ENCODE results near the gene FAM13C. TPM values are rescaled to one million over a fixed set of nuclear protein-coding genes. Genes with fewer than 3 reads are reported as not detected.

FAM13C gene
- total RNA-seq, 1 donor from 2014 or later, result 11.8 TPM

DNA sequence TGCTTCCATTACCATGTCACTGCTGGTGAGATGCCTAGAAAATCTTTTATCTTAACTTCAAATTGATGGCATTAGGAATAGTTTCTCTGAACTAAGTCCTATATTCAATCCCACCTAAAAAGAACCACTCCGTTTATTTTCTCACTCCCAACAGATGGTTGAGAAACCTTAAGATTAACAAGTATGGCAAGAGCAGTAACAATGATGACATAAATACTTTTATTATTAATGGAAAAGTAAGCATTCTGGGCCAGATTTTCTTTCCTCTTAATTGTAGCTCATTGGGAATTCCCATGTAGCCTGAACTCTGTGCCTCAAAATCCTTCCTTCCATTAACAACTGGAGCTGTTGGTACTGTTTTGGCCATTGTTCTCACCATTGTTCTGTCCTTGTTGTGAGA, 21.1 kb upstream of the FAM13C start:
- Histone ChIP-seq H3K27me3 (no peaks in the 10 kb centered on the region), H3K36me3 (no peaks in the 10 kb centered on the region), H3K4me1 (no peaks in the 10 kb centered on the region), H3K4me3 (no peak overlapping the region), H3K27ac (peak overlapping the region; percentile 61), H3K9me3 (no peaks in the 10 kb centered on the region)
- DNase-seq, result no peak
- intact Hi-C loops (cut with DNase I), result no loop called here
- TF ChIP-seq, protein P1, sequence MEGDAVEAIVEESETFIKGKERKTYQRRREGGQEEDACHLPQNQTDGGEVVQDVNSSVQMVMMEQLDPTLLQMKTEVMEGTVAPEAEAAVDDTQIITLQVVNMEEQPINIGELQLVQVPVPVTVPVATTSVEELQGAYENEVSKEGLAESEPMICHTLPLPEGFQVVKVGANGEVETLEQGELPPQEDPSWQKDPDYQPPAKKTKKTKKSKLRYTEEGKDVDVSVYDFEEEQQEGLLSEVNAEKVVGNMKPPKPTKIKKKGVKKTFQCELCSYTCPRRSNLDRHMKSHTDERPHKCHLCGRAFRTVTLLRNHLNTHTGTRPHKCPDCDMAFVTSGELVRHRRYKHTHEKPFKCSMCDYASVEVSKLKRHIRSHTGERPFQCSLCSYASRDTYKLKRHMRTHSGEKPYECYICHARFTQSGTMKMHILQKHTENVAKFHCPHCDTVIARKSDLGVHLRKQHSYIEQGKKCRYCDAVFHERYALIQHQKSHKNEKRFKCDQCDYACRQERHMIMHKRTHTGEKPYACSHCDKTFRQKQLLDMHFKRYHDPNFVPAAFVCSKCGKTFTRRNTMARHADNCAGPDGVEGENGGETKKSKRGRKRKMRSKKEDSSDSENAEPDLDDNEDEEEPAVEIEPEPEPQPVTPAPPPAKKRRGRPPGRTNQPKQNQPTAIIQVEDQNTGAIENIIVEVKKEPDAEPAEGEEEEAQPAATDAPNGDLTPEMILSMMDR (IDR thresholded peaks at IDR 0.05), result no peak
- ATAC-seq, result no peak

DNA sequence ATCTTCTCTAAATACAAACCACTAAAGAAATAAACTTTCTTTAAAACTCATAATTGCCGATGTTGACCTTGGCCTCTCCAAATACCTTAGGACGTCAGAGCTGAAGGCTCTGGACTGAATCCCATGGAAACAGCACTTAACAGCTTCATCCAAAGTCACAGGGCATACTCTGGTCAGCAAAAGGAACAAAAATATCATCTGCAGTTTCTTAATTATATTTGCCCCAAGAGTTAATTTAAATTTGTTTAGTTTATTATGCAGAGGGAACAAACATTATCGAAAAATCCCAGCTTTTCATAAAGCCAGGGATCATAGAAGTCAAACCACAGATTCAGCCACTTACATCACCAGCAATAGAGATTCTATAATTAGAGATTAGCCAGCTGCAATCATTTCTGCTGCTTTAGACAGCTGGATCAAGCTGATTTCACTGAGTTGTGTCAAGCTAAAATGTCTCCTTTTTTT, 20.5 kb upstream of the FAM13C start:
- no peak overlapping the region for H3K4me3 ChIP-seq
- H3K9me3 ChIP-seq, result no peaks in the 10 kb centered on the region
- TF ChIP-seq, protein P1 (IDR thresholded peaks at IDR 0.05), result no peak
- H3K4me1 ChIP-seq, result no peaks in the 10 kb centered on the region
- H3K27ac ChIP-seq, result peak overlapping the region; percentile 61
- ATAC-seq (no peak), DNase-seq (no peak)
- H3K27me3 ChIP-seq, result no peaks in the 10 kb centered on the region
- intact Hi-C loops (cut with DNase I), result no loop called here
- H3K36me3 ChIP-seq, result no peaks in the 10 kb centered on the region

DNA sequence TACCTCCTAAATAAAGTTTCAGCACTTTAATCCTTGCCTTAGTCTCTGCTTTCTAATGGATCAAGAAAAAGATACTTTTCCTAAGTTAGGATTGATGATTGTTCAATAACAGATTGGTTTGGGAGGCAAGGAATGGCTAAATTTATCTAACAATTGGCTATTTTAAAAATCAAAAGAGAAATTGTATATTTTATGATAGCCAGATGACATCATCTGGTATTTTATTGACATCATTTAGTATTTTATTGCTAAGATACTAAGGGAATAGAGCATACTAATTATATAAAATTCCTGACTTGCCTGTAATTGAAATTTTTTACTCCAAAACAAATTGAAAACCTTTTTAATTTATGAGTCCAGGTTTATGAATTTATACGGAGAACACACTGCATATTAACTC, 19.3 kb upstream of the FAM13C start:
- Histone ChIP-seq H3K9me3 (no peaks in the 10 kb centered on the region), H3K27me3 (no peaks in the 10 kb centered on the region), H3K27ac (no peak overlapping the region), H3K4me1 (no peaks in the 10 kb centered on the region), H3K36me3 (no peaks in the 10 kb centered on the region), H3K4me3 (no peak overlapping the region)
- no peak for ATAC-seq
- intact Hi-C loops (cut with DNase I), result no loop called here
- TF ChIP-seq, protein P1 (IDR thresholded peaks at IDR 0.05), result no peak
- DNase-seq, result no peak

DNA sequence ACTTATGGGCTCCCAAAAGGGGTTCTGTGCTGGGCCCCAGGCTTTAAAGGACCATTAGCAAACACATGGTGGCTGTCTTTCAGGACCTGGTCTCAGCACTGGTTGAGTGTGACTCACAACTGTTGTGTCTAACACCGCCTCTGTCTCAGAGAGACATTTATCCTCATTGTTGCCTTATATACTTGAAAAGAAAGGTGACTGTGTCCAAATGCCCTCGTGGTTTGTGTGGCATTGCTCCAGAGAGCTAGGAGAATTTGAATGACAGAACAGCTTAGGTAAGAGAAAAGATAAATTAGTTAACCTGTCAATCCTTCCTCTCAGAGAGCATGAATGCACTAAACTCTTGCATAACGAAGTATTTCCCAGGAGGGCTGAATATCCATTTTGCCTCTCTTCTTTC, 14.5 kb upstream of the FAM13C start:
- Histone ChIP-seq H3K27ac (no peak overlapping the region), H3K4me1 (no peaks in the 10 kb centered on the region), H3K36me3 (no peaks in the 10 kb centered on the region), H3K27me3 (no peaks in the 10 kb centered on the region), H3K4me3 (no peak overlapping the region), H3K9me3 (no peaks in the 10 kb centered on the region)
- DNase-seq (no peak), ATAC-seq (no peak)
- TF ChIP-seq, protein P1 (IDR thresholded peaks at IDR 0.05), result no peak
- intact Hi-C loops (cut with DNase I), result no loop called here

DNA sequence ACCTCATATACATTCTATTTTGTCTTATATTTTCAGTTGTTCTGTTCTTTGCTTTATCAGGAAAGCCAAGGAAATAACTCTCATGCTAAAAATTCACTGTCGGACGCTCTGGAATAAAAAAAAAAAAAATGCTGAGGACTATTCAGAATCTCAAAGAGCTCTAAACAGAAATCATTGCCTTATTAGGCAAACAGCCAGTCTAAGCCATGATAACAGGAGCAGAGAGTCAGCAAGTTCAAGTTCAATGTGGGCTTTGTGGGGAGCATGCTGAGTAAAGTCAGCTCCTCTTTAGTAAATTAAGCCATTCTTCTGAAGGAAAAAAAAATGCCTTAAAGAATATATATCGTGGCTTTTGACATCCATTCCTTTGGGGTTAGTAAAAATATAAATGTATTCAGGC, 13.6 kb upstream of the FAM13C start:
- Histone ChIP-seq H3K27ac (no peak overlapping the region), H3K4me1 (no peaks in the 10 kb centered on the region), H3K27me3 (no peaks in the 10 kb centered on the region), H3K4me3 (no peak overlapping the region), H3K36me3 (no peaks in the 10 kb centered on the region), H3K9me3 (no peaks in the 10 kb centered on the region)
- ATAC-seq, result no peak
- TF ChIP-seq, protein P1 (IDR thresholded peaks at IDR 0.05), result no peak
- no peak for DNase-seq
- intact Hi-C loops (cut with DNase I), result no loop called here

DNA sequence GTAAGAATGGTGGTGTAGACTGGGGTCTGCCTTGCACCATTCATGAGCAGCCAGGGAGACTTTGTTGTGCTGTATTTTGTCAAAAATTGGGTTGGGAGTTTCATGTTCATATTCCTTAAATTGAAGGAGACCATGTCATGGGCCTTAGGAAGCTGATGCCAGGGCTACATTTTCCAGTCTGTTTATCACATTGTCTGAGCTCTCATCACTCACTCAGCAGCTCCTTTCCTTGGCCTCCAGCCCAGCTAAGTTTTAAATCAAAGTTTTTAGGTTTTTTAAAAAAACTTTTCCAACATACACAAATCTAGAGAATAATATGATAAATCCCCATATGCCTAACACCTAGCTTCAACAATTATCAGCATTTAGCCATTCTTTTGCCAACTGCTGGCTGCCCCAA, 12.6 kb upstream of the FAM13C start:
- Histone ChIP-seq H3K36me3 (no peaks in the 10 kb centered on the region), H3K27me3 (no peaks in the 10 kb centered on the region), H3K4me3 (no peak overlapping the region), H3K27ac (no peak overlapping the region), H3K4me1 (no peaks in the 10 kb centered on the region), H3K9me3 (no peaks in the 10 kb centered on the region)
- DNase-seq, result no peak
- TF ChIP-seq, protein P1 (IDR thresholded peaks at IDR 0.05), result no peak
- ATAC-seq, result no peak
- intact Hi-C loops (cut with DNase I), result no loop called here

Measured in upper lobe of right lung (tissue), 1 donor.